Suppressor macrophage treated with lipopolysaccharide for 4 hours (primary cell): Measurements from ENCODE around the gene PEX6.

Source experiments
- DNase-seq: peaks from one replicate; pipeline ENCODE4 v3.0.0-alpha.2; 2020

Gene PEX6

GRCh38 chr6:42932412-42932811, 46.6 kb downstream of the PEX6 start:
- no peak for DNase-seq

GRCh38 chr6:42929821-42930360, 49.1 kb downstream of the PEX6 start:
- peak; percentile 92 for DNase-seq

GRCh38 chr6:42928986-42929820, 49.8 kb downstream of the PEX6 start, which contains the start of gene CNPY3:
TSS of gene CNPY3 (plus strand) at chr6:42929480. CDS start at chr6:42929571, 91 bp downstream.
- peak; percentile 91 for DNase-seq

- no peak for DNase-seq
Measured at GRCh38 chr6:42925248-42925857, 53.6 kb downstream of the PEX6 start.

- peak; percentile 66 for DNase-seq
Measured at GRCh38 chr6:42923666-42924065, 55.3 kb downstream of the PEX6 start.

GRCh38 chr6:42921801-42922200, 57.2 kb downstream of the PEX6 start:
- no peak for DNase-seq

- DNase-seq = no peak
Measured at GRCh38 chr6:42916288-42916687, 62.7 kb downstream of the PEX6 start.

GRCh38 chr6:42915732-42916131, 63.2 kb downstream of the PEX6 start, which contains the start of gene PTCRA:
TSS of gene PTCRA (plus strand) at chr6:42916053. CDS start at chr6:42916070, 17 bp downstream.
- no peak for DNase-seq

- DNase-seq = no peak
Measured at GRCh38 chr6:42914546-42914945, 64.4 kb downstream of the PEX6 start.
